PC-3 (cell line): ENCODE measurements around the gene PDSS2.

Experiments
- CTCF ChIP-seq: fragments of 300-600 bp; sonication (generic); conservative IDR thresholded peaks from 2 replicates; pipeline ENCODE4 v1.5.1; 2017; ENCODE audit warnings: antibody characterized with exemption, low read depth, mild to moderate bottlenecking, low read length
- EZH2 ChIP-seq: fragments of 300-600 bp; sonication (generic); IDR thresholded peaks from one replicate; pipeline ENCODE4 v1.6.1; 2017; ENCODE audit warnings: antibody characterized with exemption, mild to moderate bottlenecking, low read length; ENCODE audit not compliant: unreplicated experiment

- TF ChIP-seq CTCF (no peak), EZH2 (no peak)
These were observed 274.9 kb downstream of the PDSS2 start for GRCh38 chr6:107184435-107184834.
